B cell (primary cell): Measurements from ENCODE around the gene GPR21. TPM values are rescaled to one million over a fixed set of nuclear protein-coding genes. Genes with fewer than 3 reads are reported as not detected.

Experiments
- ATAC-seq: fragments of 200-7000 bp; cut with Tn5 transposase; one replicate; pipeline ENCODE4 v1.10.0; 2021; ENCODE audit warnings: low read depth, mild to moderate bottlenecking, moderate number of reproducible peaks, moderate library complexity
- CTCF ChIA-PET: fragments of 350-600 bp; sonication (Branson Sonifier 250); formaldehyde crosslinking; loops from one replicate; lab custom pipeline; 2021; ENCODE audit warnings: antibody characterized with exemption, inconsistent platforms; lab: Charles Lee
- POLR2A ChIA-PET: fragments of 350-600 bp; sonication (Branson Sonifier 250); formaldehyde crosslinking; loops from one replicate; lab custom pipeline; 2021; ENCODE audit warnings: antibody characterized with exemption; lab: Charles Lee
- DNase-seq: peaks from one replicate; pipeline ENCODE4 v3.0.0; 2013
- H2AFZ ChIP-seq: 2 replicates; pipeline ENCODE4 v1.6.1; 2012; ENCODE audit warnings: mild to moderate bottlenecking, low read depth, low read length; ENCODE audit not compliant: insufficient read depth, poor library complexity, severe bottlenecking
- H3K27ac ChIP-seq, 2 donors: 1 replicate in 1 of 2; 2 replicates in 1 of 2; pipeline ENCODE4 v1.5.1; 2012 to 2013; ENCODE audit warnings: low read length in 2 of 2, mild to moderate bottlenecking in 2 of 2, moderate library complexity in 1 of 2
- H3K27me3 ChIP-seq, 4 experiments: fragments of 200-600 bp in 1 of 4; sonication (generic) in 1 of 4; replicated peaks in 1 of 4; 1 replicate in 2 of 4; 2 replicates in 2 of 4; pipeline versions ENCODE4 v1.6.1 to v1.7.0; 2013 to 2016; ENCODE audit warnings: low read length in 3 of 4, mild to moderate bottlenecking in 2 of 4, mixed read lengths in 1 of 4, moderate library complexity in 1 of 4; ENCODE audit not compliant: insufficient read depth in 4 of 4, control insufficient read depth in 3 of 4; ENCODE audit errors: control extremely low read depth in 1 of 4
- H3K36me3 ChIP-seq, 2 experiments: replicated peaks in 1 of 2; 1 replicate in 1 of 2; 2 replicates in 1 of 2; pipeline versions ENCODE4 v1.6.1 to v1.7.1; 2013; ENCODE audit warnings: low read length in 1 of 2; ENCODE audit not compliant: insufficient read depth in 2 of 2, control insufficient read depth in 1 of 2; ENCODE audit errors: control extremely low read depth in 1 of 2, extremely low read depth in 1 of 2
- H3K4me1 ChIP-seq, 2 donors: fragments of 200-600 bp in 1 of 2; sonication (generic) in 1 of 2; 1 replicate in 1 of 2; 2 replicates in 1 of 2; pipeline versions ENCODE4 v1.5.1 to v1.6.1; 2013 to 2017; ENCODE audit warnings: low read length in 2 of 2; ENCODE audit not compliant: control insufficient read depth in 2 of 2, insufficient read depth in 2 of 2
- H3K4me2 ChIP-seq: replicated peaks from 2 replicates; pipeline ENCODE3; 2012; ENCODE audit warnings: mild to moderate bottlenecking, low read depth, low read length; ENCODE audit not compliant: poor library complexity, severe bottlenecking
- H3K4me3 ChIP-seq, 5 experiments: fragments of 200-600 bp in 1 of 5; sonication (generic) in 1 of 5; 1 replicate in 3 of 5; 2 replicates in 2 of 5; pipeline versions ENCODE4 v1.5.1 to v1.7.0; 2011 to 2016; ENCODE audit warnings: low read length in 4 of 5, mild to moderate bottlenecking in 4 of 5, low read depth in 2 of 5, control low read depth in 1 of 5, moderate library complexity in 1 of 5; ENCODE audit not compliant: insufficient read depth in 1 of 5; ENCODE audit errors: control extremely low read depth in 1 of 5, extremely low read depth in 1 of 5
- H3K79me2 ChIP-seq: fragments of 200-600 bp; sonication (generic); one replicate; pipeline ENCODE4 v1.6.0; 2016; ENCODE audit warnings: low read length; ENCODE audit not compliant: control insufficient read depth, insufficient read depth
- H3K9ac ChIP-seq: fragments of 200-600 bp; sonication (generic); 2 replicates; pipeline ENCODE4 v1.6.1; 2017; ENCODE audit warnings: mild to moderate bottlenecking, low read length, moderate library complexity
- H3K9me3 ChIP-seq, 3 donors: one replicate each; pipeline versions ENCODE4 v1.6.1 to v1.7.1; 2013; ENCODE audit warnings: low read length in 2 of 3; ENCODE audit not compliant: control insufficient read depth in 2 of 3, insufficient read depth in 1 of 3; ENCODE audit errors: control extremely low read depth in 1 of 3
- H4K20me1 ChIP-seq: 2 replicates; pipeline ENCODE4 v1.6.0; 2012; ENCODE audit warnings: mild to moderate bottlenecking, low read length; ENCODE audit not compliant: insufficient read depth, control insufficient read depth, poor library complexity, severe bottlenecking
- H3K27ac Mint-ChIP-seq: one replicate; pipeline ENCODE4 v1.8.0; 2021; ENCODE audit warnings: mixed read lengths
- H3K27me3 Mint-ChIP-seq: one replicate; pipeline ENCODE4 v1.8.0; 2021; ENCODE audit warnings: mixed read lengths
- H3K4me1 Mint-ChIP-seq: one replicate; pipeline ENCODE4 v1.8.0; 2021; ENCODE audit warnings: mixed read lengths
- H3K4me3 Mint-ChIP-seq: one replicate; pipeline ENCODE4 v1.8.0; 2021; ENCODE audit warnings: mixed read lengths
- H3K9me3 Mint-ChIP-seq: one replicate; pipeline ENCODE4 v1.8.0; 2022; ENCODE audit warnings: mixed read lengths; ENCODE audit not compliant: insufficient read depth
- EZH2 ChIP-seq: IDR thresholded peaks from 2 replicates; pipeline ENCODE4 v1.6.1; 2012; ENCODE audit warnings: borderline replicate concordance, low read depth, mild to moderate bottlenecking, moderate library complexity, low read length; ENCODE audit not compliant: insufficient read depth, poor library complexity, severe bottlenecking
- WGBS: methylation state at CpG from one replicate; pipeline ENCODE4 v1.1.5; 2013; ENCODE audit warnings: missing lambda C conversion rate; ENCODE audit not compliant: insufficient coverage; 5-methylcytosine and 5-hydroxymethylcytosine counted together
- intact Hi-C: fragments of 100-400 bp; cut with micrococcal nuclease; formaldehyde crosslinking; loops from one replicate; pipeline ENCODE4 v1.10.0; 2022
- polyA plus RNA-seq: library from polyadenylated mRNA; depleted of rRNA; stranded (reverse); fragments of >200 nt; gene quantifications from 2 replicates; pipeline ENCODE4 v1.2.3, GENCODE V29; 2012
- total RNA-seq, 2 donors: library from RNA; stranded (reverse); fragments of 120-200 nt in 1 of 2; gene quantifications; 1 replicate in 1 of 2; 2 replicates in 1 of 2; pipeline versions ENCODE4 v1.2.3 to v1.2.4, GENCODE V29; 2013 to 2022
- TF ChIP-seq, protein P1 (sequence below): fragments of 200-600 bp; IDR thresholded peaks from one replicate; pipeline ENCODE4 v1.8.0; 2022; ENCODE audit warnings: antibody characterized with exemption, mild to moderate bottlenecking

GPR21 gene
- total and polyA plus RNA-seq, 2 donors (not counting 1 experiment from before 2014, with no cell fraction given), result 0.13 to 2.5 TPM

DNA sequence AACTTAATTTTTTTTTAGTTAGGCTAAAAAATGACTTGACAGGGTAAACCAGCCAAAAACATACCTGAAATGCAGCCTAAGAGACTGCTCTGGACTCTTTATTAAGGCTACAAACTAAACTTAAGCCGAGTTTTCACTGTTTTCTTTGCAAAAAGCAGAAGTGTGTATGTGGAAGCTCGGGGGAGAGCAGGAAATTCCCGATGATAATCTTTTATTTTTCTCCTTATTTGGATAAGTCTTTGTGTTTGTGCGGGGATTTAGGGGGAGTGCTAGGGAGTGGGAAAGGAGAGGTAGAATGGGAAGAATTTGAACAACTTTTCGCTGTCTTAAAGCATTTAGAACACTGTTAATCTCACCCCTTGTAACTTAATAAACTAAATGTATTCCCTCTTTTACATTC lies 30.7 kb upstream of the GPR21 start:
- POLR2A ChIA-PET, result no interaction called here
- WGBS, result no CpG with 5 or more reads among the region's 5 CpGs
- H3K4me1 ChIP-seq, result peaks cover 0 to 3% of the 10 kb centered on the region in 2 donors
- Mint-ChIP-seq H3K27ac (no peak overlapping the region), H3K27me3 (no peaks in the 10 kb centered on the region), H3K4me1 (peaks cover 3% of the 10 kb centered on the region), H3K4me3 (no peak overlapping the region), H3K9me3 (no peaks in the 10 kb centered on the region)
- CTCF ChIA-PET, result interaction anchor here (0.9 to 1.6 kb wide), 2 partner anchors 15 to 347 kb away, joined by 3 to 6 read pairs; no protein-coding TSS in a partner anchor
- H3K9me3 ChIP-seq, result no peaks in the 10 kb centered on the region
- no peak overlapping the region for H2AFZ ChIP-seq
- no peak overlapping the region for H3K4me3 ChIP-seq
- DNase-seq (no peak), ATAC-seq (no peak)
- H3K79me2 ChIP-seq, result no peaks in the 10 kb centered on the region
- no peak overlapping the region for H3K9ac ChIP-seq
- peaks cover 6 to 35% of the 10 kb centered on the region in 2 experiments for H3K36me3 ChIP-seq
- no peak overlapping the region for H3K4me2 ChIP-seq
- no peaks in the 10 kb centered on the region for H4K20me1 ChIP-seq
- peak overlapping the region in 1 of 2 donors; percentile 28 for H3K27ac ChIP-seq
- TF ChIP-seq, protein P1, sequence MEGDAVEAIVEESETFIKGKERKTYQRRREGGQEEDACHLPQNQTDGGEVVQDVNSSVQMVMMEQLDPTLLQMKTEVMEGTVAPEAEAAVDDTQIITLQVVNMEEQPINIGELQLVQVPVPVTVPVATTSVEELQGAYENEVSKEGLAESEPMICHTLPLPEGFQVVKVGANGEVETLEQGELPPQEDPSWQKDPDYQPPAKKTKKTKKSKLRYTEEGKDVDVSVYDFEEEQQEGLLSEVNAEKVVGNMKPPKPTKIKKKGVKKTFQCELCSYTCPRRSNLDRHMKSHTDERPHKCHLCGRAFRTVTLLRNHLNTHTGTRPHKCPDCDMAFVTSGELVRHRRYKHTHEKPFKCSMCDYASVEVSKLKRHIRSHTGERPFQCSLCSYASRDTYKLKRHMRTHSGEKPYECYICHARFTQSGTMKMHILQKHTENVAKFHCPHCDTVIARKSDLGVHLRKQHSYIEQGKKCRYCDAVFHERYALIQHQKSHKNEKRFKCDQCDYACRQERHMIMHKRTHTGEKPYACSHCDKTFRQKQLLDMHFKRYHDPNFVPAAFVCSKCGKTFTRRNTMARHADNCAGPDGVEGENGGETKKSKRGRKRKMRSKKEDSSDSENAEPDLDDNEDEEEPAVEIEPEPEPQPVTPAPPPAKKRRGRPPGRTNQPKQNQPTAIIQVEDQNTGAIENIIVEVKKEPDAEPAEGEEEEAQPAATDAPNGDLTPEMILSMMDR, result no peak
- TF ChIP-seq EZH2, result no peak
- intact Hi-C loops, result no loop called here
- H3K27me3 ChIP-seq, result no peaks in the 10 kb centered on the region

DNA sequence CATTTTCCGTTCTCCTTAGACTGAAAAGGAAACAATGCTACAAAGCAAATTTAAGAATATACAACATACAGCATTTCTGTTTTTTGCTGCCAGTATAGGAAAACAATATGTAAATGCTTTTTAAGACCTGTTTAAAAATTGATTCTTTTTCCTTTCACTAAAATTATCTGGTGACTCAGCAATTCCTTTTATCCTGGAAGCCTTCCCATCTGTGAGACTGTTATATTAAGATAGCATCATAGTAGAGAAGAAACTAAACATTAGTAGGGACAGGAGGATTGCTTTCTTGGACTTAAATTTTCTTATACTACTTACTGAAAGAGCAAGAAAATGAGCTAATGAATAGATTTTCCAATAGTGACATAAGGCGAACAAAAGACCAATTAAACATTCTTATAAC lies 30.0 kb upstream of the GPR21 start:
- Histone ChIP-seq H4K20me1 (no peaks in the 10 kb centered on the region), H3K4me1 (peaks cover 0 to 3% of the 10 kb centered on the region in 2 donors), H3K27ac (no peak overlapping the region), H3K9me3 (no peaks in the 10 kb centered on the region), H3K4me2 (no peak overlapping the region), H3K9ac (no peak overlapping the region), H3K4me3 (no peak overlapping the region), H3K36me3 (peaks cover 6 to 29% of the 10 kb centered on the region in 2 experiments), H2AFZ (no peak overlapping the region), H3K27me3 (no peaks in the 10 kb centered on the region), H3K79me2 (no peaks in the 10 kb centered on the region)
- peaks cover 3% of the 10 kb centered on the region for H3K4me1 Mint-ChIP-seq
- H3K27me3 Mint-ChIP-seq, result no peaks in the 10 kb centered on the region
- no peak overlapping the region for H3K27ac Mint-ChIP-seq
- CTCF ChIA-PET, result interaction anchor here (0.8 kb wide), 1 partner anchor 12 kb away, joined by 4 read pairs; no protein-coding TSS in a partner anchor
- POLR2A ChIA-PET, result no interaction called here
- intact Hi-C loops, result no loop called here
- H3K9me3 Mint-ChIP-seq, result no peaks in the 10 kb centered on the region
- no peak overlapping the region for H3K4me3 Mint-ChIP-seq
- no peak for ATAC-seq
- WGBS, result no CpG with 5 or more reads among the region's 2 CpGs
- DNase-seq, result no peak
- TF ChIP-seq, protein P1, result no peak
- TF ChIP-seq EZH2, result no peak
